ENCODE measurements around the gene DNM2. TPM values are rescaled to one million over a fixed set of nuclear protein-coding genes. Genes with fewer than 3 reads are reported as not detected.

Gene DNM2
- total and polyA plus RNA-seq, 10 of the 15 experiments (the other 5 are each of a cell fraction or from before 2014, with no cell fraction given), result 1.2 to 146 (median 68.9) TPM

- intact Hi-C loops (cut with micrococcal nuclease; ENCODE audit: unreplicated experiment) (no loop called here), in situ Hi-C loops (cut with MboI) (no loop called here)
- ChIA-PET RAD21 (ENCODE audit: unreplicated experiment) (interaction anchor here (2.8 kb wide), 1 partner anchor 79 kb away, joined by 11 read pairs; the partner anchor contains the start of gene DNM2), CTCF (interaction anchor here (0.6 kb wide), 2 partner anchors 25 to 68 kb away, joined by 3 read pairs; no protein-coding TSS in a partner anchor), POLR2A (interaction anchor here (0.6 kb wide), 2 partner anchors 26 to 58 kb away, joined by 5 to 11 read pairs; no protein-coding TSS in a partner anchor), SMC1A (ENCODE audit: uncharacterized antibody, unreplicated experiment) (interaction anchor here (1.1 kb wide), 1 partner anchor 80 kb away, joined by 3 read pairs; no protein-coding TSS in a partner anchor)
- Histone ChIP-seq H3K36me3 (ENCODE audit: control insufficient read depth in 2 of 2, insufficient read depth in 2 of 2, low read length in 1 of 2) (peaks cover 25 to 39% of the 10 kb centered on the region in 2 experiments), H3K9me3 (replicated peaks; ENCODE audit: control insufficient read depth, insufficient read depth, low read length) (no peaks in the 10 kb centered on the region), H2AFZ (ENCODE audit: control insufficient read depth, low read depth, low read length) (no peak overlapping the region), H3K9ac (ENCODE audit: control insufficient read depth, insufficient read depth, low read length) (no peak overlapping the region), H4K20me1 (ENCODE audit: control insufficient read depth, insufficient read depth) (no peaks in the 10 kb centered on the region), H3K4me1 (ENCODE audit: control insufficient read depth, insufficient read depth, low read length) (peaks cover 3% of the 10 kb centered on the region), H3K4me3 (no peak overlapping the region), H3K27me3 (replicated peaks in 1 of 2; ENCODE audit: control insufficient read depth in 2 of 2, insufficient read depth in 2 of 2, low read length in 1 of 2) (no peaks in the 10 kb centered on the region), H3K27ac (ENCODE audit: control insufficient read depth, insufficient read depth) (no peak overlapping the region), H3K79me2 (ENCODE audit: control insufficient read depth, insufficient read depth, low read length) (no peaks in the 10 kb centered on the region), H3K4me2 (ENCODE audit: control insufficient read depth, insufficient read depth) (no peak overlapping the region)
- BruUV-seq (replicated peaks), result no TSS peak
- ATAC-seq, result no peak
- no peak for FAIRE-seq
- no peak for DNase-seq (ENCODE audit: low read depth, low spot score)
- WGBS (ENCODE audit: insufficient coverage, insufficient replicate concordance, low lambda C conversion rate, missing lambda C conversion rate), result 98% methylated on average over 11 of the region's 19 CpGs
- TF ChIP-seq ZNF622 (IDR thresholded peaks at IDR 0.05) (no peak), IRF4 (IDR thresholded peaks at IDR 0.05; ENCODE audit: low read depth, low read length) (no peak), CUX1 (IDR thresholded peaks at IDR 0.05; ENCODE audit: insufficient replicate concordance, low read depth, low read length) (no peak), IRF3 (IDR thresholded peaks at IDR 0.05) (no peak), SRF (IDR thresholded peaks at IDR 0.05; ENCODE audit: low read depth in 2 of 2, low read length in 2 of 2) (no peak), ZNF592 (IDR thresholded peaks at IDR 0.05) (no peak), SKIL (IDR thresholded peaks at IDR 0.05; ENCODE audit: low read depth, poor library complexity, severe bottlenecking) (no peak), MAX (IDR thresholded peaks at IDR 0.05; ENCODE audit: low read depth, low read length) (no peak), SIN3A (IDR thresholded peaks at IDR 0.05; ENCODE audit: low read depth, low read length) (no peak), TAF1 (IDR thresholded peaks at IDR 0.05; ENCODE audit: borderline replicate concordance, low read depth, low read length) (no peak)
These were observed 78.8 kb downstream of the DNM2 start for GRCh38 chr19:10796653-10797052.
